GM12891 (cell line): ENCODE data around the gene LY6G5C.
"Not testable (repeated sequence)": the region's sequence is repeated elsewhere in the genome, so short reads cannot be mapped to it uniquely, and the experiment has no call there.

ENCODE experiments used
- POLR2A ChIP-seq: IDR thresholded peaks from 2 replicates; pipeline ENCODE4 v1.6.1; 2011; ENCODE audit warnings: low read depth, low read length, control low read depth
- POLR2AphosphoS5 ChIP-seq: IDR thresholded peaks from 2 replicates; pipeline ENCODE4 v1.6.1; 2011; ENCODE audit warnings: low read depth, low read length, control low read depth
- SPI1 ChIP-seq: IDR thresholded peaks from 2 replicates; pipeline ENCODE4 v1.6.1; 2011; ENCODE audit warnings: low read depth, low read length, control low read depth

GRCh38 chr6:31709157-31709556 is 28.3 kb upstream of the LY6G5C start:
- not testable (repeated sequence) for TF ChIP-seq POLR2A, POLR2AphosphoS5, SPI1
